GM12875 (cell line): ENCODE measurements around the gene XDH.

Source experiments
- H3K4me3 ChIP-seq: one replicate; pipeline ENCODE4 v1.5.1; 2011; ENCODE audit warnings: low read depth, low read length, control low read depth
- CTCF ChIP-seq: IDR thresholded peaks from 2 replicates; pipeline ENCODE4 v1.5.1; 2011; ENCODE audit warnings: low read depth, mild to moderate bottlenecking, control low read depth, inconsistent platforms, low read length, moderate library complexity, borderline replicate concordance; ENCODE audit not compliant: insufficient read depth

XDH gene

DNA sequence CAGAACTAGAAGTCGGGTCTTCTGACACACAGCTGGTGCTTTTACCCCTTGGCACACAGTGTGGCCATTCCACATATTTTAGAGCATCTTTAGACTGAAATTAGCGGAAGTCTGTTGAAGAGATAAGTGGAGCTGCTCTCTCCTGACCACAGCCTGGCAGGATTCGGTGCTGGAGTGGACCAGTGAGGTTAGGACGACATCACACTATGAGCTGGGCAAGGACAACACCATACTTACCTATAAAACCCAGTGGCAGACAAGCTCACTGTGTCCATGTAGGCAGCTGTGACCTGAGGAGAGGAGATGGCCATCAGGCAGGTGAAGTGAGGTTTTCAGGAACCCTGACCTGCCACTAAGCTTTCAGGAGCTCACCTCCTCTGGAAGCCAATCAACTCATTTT lies 70.1 kb downstream of the XDH start:
- H3K4me3 ChIP-seq: no peak overlapping the region
- TF ChIP-seq CTCF: no peak

DNA sequence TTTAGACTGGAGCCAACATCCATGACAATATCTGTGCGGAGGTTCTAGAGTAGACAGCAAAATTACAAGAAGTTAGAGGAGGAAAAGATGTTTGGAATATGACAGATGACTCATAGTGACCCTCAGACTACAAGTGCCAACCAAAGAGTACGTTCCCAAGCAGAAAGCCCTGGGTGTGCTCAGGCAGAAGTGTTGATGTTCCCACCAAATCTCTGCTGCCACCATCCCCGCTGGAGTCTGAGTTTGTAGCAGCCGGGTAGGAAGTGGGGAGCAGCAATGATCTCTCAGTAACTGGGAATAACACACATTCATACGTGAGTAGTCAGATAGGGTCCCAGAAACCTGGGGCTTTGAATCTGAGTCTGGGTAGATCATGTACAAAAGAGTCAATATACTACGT lies 73.2 kb downstream of the XDH start:
- H3K4me3 ChIP-seq: no peak overlapping the region
- no peak for TF ChIP-seq CTCF

DNA sequence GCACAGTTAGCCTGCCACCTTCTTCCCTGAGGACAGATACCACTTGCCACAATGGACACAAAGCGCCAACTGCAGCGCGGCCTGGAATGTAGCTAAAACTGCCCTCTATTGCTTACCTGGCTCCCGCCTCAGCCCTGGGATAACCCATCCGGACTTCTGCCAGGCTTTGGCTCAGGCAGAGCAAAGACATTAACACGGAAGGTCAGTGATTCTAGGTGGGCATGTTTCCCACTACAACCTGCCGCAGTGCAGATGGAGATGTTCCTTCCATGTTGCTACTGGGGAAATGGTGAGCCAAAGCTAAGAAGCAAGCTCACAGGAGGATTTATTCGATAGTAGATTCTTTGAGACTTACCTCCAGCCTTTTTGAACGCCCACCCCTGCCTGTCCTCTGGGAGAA lies 74.8 kb downstream of the XDH start:
- no peak for TF ChIP-seq CTCF
- H3K4me3 ChIP-seq: no peak overlapping the region

DNA sequence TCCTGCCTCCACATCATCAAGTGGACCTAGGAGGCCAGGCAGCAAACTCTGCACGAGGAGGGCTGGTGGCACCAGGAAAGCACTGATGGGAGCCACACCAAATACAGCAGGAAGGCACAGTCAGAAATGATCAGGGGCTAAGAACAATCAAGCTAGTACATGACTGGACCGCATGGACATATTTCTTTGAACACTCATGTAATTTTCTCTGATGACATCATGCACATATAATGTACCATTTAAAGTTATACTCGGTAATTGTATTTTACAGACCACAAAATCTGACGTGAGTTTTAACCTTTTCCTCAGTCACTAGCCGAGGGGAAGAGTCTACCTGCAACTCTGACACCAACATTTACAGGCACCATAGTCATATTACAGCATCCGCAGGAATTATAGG lies 76.7 kb downstream of the XDH start:
- TF ChIP-seq CTCF: no peak
- H3K4me3 ChIP-seq: no peak overlapping the region

DNA sequence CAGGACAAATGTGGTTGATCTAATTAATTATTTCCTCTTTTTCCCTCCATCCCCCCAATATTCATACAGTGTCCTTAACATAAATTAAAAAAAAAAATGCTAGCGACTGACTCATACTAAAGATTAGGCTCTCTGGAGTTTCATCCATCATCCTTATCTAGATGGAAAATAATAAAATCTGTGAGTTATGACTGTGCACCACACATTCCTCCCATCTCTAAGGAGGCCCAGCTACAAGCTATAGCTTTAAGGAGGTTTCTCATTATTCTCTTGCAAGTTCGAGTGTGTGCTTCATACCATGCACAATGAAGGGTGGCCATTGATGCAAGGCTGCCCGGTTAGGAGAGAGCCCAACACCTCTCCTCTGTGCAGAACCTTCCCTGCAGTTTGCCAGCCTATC lies 77.3 kb downstream of the XDH start:
- H3K4me3 ChIP-seq: no peak overlapping the region
- no peak for TF ChIP-seq CTCF

GRCh38 chr2:31335921-31336585 lies 78.5 kb downstream of the XDH start:
- no peak overlapping the region for H3K4me3 ChIP-seq
- TF ChIP-seq CTCF: no peak

DNA sequence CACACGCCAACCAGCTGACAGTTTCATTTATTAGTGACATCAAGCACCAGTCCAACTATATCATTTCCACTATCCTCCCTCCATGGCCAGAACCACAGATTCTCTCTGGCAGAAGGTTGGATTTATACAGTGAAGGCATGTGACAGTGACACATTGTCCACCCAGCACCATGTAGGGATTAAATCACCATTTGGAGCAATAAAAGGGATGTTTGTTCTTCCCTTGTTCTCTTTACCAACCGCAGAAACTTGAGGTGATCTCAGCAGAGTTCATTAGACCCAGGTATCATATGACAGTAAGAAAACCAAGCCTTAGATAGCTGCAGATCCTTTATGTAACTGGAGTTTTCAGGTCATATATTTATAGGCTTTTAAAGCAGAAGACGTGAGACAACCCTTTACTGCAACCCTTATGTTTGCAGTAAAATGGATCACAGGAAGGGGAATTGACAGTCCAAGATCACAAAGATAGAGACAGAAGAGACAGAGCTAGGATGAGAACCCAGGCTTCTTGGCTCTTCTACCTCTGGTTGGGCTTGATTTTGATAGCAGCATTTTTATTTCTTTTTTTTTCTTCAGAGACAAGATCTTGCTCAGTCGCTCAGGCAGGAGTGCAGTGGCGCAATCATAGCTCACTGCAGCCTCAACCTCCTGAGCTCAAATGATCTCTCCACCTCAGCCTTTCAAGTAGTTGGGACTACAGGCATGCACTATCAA lies 80.1 kb downstream of the XDH start:
- no peak for TF ChIP-seq CTCF
- H3K4me3 ChIP-seq: no peak overlapping the region
